ENCODE measurements around the gene FAR2.
"Not testable (repeated sequence)": the region's sequence is repeated elsewhere in the genome, so short reads cannot be mapped to it uniquely, and the experiment has no call there.

Gene FAR2

DNA sequence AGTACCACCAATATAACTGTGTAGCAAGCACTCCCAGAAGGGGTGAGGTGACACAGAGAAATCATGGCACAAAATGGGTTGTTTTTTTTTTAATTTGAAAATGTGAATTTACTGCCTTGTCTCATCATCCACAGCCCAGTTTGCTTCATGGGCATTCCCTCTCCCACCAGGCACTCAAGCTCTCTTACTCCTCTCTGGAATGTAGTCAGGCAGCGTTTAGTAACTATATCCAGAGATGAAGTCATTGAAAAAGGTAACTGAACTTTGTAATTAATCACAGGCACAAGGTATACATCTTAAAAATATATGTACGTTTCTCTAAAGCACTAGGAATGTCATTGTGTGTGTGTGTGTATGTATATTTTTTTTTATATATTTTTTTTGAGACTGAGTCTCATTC lies 91.4 kb downstream of the FAR2 start:
- DNase-seq = no peak

DNA sequence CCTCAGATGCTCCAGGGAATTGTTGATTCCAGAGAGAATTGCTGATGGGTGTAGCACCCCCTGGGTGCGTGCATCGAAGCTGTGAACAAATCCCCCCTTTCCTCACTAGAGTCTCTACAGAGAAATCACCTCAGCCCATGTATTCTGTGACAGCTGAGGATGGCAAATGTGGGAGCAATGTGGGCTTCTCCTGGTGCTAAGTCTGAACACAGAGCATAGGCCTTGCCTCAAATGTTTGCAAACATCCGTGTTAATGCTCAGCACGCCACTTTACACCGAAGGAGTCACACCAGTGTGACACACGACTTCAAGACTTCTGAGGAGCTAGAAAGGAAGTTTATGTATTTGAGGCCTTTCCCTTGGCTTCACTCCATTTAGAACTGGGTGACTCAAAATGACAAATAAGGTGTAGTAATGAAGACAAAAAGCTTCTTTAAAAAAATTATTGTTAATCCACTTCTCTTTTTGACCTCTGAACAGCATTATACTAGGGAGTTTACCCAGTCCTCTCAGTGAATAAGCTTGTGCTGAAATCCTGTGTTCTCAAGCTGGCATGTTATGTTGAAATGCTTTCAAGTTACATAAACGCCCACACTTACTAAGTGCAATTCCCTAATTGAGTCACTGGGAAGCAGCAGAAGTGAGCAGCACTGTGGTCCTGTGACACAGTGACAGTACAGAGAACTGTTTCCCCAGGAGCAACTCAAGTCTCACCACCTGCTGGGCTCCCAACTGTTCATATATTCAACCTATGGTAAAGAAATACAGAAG lies 92.9 kb downstream of the FAR2 start:
- DNase-seq = no peak

DNA sequence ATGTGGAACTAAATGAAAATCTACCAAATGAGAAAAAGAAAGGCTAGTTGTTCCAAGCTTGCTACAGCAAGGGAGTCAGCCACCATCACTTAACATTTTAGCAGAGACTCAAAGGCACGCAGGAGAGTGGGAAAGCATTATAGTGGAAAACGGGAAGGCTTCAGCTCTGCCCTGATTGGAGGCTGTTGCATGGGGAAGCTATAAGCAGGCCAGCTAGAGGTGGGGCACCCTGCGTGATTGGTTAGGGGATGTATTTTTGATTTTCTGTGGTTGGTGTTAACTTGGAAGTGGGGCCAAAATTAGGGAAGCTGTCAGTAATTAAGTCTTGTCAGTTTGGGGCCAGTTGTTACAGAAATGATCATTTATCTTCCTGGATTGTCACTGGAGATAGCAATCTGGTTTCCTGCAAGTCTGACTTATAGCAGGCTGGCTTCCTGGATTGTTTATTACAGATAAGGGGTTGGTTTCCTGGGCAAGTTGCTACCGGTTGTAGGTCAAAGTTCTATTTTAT lies 93.9 kb downstream of the FAR2 start:
- DNase-seq = no peak

DNA sequence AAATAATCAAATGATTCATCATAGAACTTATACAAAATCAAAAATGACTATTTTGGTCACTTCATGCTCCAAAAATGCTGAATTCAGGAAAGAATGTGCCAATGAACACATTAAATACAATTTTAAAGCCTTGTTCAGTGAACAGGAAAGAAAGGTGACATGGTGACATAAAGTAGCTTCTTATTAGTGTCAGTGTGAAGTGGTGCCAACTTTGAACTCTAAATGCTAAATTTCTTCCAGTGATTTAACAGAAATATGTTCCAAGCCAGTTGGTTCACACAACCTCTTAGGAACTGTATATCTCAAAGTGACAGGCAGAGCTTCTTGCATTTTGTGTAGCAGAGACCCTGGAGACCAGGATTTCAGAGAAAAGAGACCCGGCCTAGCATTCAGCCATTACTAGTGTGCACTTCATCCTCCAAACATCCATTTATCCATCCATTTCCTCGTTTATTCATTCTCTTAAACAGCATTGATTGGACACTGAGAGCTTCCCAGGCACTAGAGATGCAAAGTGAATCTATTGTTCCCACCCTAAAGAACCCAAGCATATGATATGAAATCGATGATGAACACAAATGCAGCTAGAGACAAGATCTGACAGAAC lies 95.2 kb downstream of the FAR2 start:
- DNase-seq = no peak

DNA sequence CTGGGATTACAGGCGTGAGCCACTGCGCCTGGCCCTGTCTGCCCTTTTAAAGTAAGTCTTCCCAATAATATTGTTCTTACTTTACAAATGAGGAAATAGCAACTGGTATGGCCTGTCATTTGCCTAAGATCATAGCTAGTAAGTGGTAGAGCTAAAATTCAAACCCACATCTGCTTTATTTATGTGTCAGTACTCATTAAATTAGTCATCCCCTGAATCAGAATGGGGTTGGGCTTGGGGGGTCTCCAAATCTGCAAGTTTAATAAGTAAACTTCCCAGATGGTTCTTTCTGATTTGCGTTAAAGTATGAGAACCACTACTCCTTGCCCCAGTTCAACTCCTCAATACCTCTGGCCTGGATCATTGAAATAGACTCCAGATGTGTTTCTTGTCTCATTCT lies 96.2 kb downstream of the FAR2 start:
- DNase-seq = no peak

DNA sequence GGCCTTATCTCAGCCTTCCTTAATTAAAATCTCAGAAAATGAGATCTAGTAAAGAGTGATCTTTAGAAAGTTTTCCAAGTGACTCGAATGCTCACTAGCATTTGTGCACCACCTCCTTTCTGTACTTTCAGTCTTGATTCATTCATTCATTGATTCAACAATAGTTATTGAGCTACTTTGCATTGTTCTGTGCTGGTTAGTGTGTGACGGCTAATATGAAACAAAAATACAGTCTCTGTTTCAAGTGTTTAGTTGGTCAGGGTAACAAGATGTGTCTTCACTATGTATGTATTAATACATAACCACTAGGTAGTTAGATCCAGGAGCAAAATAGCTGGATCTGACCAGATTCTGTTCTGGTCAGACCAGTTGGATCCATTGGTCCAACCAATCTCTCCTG lies 100.9 kb downstream of the FAR2 start:
- DNase-seq = no peak

DNA sequence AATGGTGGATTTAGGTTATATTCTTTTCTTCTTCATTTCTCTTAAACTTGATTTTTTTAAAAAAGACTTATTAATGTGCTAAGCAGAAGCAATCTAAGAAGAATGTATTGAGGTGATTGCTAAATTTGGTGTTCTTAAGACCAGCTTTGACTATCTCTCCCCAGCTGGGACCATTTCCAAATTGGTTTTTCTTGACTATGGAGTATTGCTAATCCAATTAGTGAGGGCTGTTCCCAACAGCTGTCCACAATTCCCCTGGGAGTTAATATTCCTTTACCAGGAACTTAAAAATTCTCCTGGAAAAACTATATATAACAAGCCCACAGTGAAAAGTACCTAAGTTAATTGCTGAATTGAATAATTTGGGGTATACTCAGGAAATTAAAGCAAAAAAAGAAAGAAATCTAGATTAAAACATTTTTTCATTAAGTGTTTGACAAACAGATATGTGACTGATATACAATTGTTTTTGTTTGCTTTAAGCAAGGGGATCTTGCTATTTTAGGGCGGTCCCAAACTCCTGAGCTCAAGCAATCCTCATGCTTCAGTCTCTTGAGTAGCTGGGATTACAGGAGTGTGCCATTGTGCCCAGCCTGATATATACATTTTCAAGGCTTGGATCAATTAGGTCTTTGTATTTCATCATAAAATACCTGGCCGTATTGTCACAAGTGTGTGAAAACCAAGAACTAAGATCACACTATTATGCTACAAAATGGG lies 105.0 kb downstream of the FAR2 start:
- no peak for DNase-seq

DNA sequence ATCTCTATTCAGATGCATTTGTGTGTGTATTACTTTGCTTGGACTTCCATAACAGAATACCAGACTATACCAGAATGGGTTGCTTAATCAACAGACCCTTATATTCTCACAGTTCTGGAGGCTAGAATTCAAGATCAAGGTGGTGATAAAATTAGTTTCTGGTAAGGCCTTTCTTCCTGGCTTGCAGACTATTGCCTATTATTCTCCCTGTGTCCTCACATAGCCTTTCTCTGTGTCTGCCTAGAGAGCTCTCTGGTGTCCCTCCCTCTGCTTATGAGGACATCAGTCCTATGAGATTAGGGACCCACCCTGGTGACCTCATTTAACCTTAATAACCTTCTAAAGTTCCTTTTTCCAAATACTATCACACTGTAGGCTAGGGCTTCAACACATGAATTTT lies 106.0 kb downstream of the FAR2 start:
- DNase-seq = no peak

DNA sequence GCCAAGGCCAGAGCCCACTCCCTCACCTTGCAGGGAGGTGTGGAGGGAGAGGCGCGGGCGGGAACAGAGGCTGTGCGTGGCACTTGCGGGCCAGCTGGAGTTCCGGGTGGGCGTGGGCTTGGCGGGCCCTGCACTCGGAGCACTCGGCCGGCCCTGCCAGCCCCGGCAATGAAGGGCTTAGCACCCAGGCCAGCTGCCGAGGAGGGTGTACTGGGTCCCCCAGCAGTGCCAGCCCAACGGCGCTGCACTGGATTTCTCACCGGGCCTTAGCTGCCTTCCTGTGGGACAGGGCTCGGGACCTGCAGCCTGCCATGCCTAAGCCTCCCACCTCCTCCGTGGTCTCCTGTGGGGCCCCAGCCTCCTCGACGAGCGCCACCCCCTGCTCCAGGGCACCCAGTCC lies 107.5 kb downstream of the FAR2 start:
- no peak for DNase-seq

DNA sequence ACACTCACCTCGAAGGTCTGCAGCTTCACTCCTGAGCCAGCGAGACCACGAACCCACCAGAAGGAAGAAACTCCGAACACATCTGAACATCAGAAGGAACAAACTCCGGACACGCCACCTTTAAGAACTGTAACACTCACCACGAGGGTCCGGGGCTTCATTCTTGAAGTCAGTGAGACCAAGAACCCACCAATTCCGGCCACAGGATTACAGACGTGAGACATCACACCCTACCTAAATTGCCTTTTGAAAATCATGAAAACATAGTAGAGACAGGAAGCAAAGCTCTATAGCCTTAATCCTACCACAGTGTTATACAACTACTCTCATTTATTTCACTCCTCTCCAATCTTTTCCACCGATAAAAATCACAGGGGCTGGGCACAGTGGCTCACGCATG lies 108.6 kb downstream of the FAR2 start:
- not testable (repeated sequence) for DNase-seq

DNA sequence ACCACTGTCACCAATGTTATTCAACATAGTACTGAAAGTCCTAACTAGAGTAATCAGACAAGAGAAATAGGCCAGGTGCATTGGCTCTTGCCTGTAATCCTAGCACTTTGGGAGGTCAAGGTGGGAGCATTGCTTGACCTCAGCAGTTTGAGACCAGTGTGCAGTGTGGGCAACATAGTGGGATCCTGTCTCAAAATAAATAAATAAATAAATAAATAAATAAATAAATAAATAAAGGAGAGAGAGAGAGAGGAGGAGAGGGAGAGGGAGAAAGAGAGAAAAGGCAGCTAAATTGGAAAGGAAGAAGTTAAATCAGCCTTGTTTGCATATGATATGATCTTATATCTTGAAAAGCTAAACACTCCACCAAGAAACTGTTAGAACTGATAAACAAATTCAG lies 115.3 kb downstream of the FAR2 start:
- no peak for DNase-seq

DNA sequence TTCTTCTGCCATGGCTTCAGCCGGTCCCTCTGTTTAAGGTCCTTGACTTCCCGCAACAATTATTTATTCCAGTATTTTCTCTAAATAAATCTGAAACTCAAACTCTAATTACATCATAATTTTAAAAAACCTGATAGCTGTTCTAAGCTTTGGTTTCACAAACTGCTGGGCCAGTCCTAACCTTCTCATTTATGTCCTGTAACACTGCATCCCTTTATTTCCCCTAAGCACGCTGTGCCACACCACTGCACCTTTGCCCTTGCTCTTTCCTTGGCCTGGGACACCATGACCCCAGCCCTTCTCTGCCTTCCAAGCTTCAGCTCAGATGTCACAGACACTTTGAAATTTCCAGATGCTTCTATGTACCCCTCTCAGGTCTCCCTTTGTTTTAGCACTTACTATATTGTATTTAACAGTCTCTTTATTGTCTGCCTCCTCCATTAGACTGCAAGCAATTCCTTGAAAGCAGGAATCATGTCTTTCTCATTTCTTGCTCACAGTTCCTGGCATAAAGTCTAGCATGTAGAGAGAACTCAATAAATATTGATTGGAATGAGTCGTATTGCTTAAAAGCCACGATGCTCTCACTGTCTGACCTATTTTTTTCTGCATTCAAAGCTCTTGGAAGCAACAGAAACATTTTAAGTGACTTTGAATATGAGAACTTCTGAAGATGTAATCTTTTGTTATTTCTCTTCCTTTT lies 120.8 kb downstream of the FAR2 start:
- no peak for DNase-seq

DNA sequence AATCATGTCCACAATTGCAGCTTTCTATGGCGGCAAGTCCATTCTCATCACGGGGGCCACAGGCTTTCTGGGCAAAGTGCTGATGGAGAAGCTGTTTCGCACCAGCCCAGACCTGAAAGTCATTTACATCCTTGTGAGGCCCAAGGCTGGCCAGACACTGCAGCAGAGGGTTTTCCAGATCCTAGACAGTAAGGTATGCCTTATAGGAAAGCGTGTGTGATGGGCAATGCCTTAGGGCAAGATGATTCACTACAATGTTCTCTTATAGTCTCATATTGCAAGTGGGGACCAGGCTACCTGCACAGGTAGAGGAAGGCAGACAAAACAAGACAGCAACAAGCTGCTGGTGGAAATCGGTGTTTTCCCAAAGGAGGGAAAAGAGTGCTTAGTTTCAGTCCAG lies 121.4 kb downstream of the FAR2 start:
- DNase-seq = no peak

DNA sequence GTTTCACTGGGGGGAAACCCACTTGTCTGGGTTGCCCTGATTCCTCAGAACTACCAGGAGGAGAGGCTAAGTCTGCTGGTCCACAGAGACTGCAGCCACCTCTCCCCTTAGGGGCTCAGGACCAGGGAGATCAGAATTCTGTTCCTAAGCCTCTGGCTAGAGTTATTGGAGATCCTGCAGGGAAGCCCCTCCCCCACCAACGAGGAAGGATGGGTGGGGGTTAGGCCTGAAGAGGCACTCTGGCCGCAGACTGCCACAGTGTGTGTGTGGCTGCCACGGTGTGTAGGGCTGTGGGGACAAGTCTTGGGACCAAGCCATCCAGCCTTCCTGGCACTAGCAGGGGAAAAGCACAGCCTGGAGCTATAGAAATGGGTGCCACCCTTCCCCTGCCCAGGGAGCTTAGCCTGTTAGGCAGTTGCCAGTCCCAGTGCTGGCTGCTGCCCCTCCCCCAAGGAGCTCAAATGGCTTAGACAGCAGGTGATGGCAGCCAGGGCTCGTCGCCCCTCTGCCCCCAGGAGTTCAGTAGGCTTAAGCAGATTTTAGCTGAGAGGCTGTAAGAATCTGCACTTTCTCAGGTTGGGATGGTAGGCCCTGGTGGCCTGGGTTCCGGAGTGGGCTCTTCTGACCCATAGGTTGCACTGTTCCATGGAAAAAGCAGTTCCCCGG lies 124.2 kb downstream of the FAR2 start:
- DNase-seq = no peak

DNA sequence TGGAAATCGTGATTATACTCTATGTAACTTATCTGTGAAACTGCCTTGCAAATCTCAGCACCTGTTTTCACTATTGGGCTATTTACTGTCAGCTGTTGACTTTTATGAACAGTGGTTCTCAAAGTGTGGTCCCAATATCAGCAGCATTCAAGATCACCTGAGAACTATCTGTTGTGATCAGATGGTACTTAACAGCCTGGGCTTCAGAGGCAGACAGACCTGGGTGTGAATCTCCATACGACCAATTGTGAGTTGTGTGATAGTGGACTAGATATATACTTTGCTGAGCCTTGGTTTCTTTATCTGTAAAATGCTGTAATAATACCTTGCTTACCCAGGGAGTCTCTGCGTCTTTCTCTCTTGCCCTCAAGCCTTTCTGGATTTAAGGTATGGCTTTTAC lies 126.8 kb downstream of the FAR2 start:
- no peak for DNase-seq

DNA sequence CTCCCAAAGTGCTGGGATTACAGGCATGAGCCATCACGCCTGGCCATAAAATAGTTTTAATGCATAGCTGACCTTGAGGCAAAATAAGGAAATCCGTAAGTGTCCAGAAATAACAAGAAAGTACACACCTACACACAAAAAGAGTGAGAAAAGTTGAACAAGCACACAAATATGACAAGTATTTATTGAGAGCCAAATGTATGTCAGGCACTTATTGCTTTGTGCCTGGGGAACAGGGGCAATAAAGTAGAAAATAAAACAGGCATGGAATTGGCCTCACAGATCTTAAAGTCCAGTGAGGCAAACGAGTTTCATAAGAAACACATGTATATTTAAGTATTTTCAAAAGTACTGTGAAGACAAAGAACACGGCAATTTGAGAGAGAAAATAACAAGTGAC lies 128.2 kb downstream of the FAR2 start:
- DNase-seq = no peak

DNA sequence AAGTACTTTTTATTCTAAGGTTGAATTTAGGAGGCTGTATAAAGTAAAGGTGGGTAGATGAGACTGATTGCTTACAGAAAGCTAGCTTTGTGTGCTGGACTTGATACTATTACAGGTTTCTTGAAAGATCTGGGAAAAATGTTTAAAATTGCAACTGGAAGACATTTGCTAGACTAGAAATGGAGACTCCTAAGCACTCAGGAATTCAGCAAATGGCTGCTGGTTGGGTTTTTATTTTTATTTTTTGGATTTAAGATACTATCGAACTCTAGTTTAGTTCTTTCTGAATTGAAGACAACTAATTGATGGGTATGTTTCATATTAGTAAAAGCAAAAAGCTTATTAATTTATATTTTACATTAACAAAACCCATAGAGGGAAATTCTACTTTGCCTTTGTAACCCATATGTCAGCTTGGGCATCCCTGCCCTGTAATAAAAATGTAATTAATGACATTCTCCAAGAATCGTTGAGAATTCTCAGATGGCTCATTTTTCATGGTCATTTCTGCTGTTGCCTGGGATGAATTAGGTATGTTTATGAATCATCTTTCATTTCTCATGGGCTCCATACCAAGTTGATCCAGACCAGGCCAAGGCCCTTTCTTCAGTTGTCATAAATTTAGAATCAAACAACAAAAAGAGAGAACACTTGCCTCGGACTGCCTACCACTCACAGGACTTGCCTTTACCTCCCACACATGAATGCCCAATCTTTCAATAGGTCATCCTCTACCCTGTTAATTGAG lies 129.8 kb downstream of the FAR2 start:
- DNase-seq = no peak

DNA sequence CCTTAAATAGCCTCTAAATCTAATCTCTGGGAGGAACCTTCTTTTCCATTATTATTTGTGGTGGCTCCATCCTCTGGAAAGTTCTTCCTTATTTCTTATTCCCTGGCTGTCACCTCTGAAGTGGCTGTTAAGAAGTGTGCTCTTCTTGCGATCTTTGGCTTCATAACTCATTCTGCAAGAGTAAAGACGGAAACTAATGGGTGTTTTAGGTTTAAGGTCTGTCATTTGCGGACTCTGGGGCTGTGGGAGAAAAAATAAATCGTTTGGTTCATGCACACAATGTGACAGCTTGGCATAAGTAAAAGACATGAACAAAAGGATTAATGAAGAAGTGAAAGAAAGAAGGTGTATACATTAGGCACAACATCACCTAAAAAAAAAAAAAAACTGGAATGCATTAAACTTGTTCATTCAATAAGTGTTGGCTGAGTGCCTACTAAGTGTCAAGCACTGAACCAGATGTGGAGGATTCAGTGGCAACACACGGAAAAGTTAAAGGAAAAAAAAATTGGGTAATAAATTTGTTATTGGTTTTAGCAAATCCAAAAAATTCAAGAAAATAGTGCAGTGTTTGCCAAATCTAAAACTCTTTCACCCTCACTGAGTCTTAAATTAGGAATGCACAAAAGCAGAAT lies 132.4 kb downstream of the FAR2 start:
- no peak for DNase-seq

DNA sequence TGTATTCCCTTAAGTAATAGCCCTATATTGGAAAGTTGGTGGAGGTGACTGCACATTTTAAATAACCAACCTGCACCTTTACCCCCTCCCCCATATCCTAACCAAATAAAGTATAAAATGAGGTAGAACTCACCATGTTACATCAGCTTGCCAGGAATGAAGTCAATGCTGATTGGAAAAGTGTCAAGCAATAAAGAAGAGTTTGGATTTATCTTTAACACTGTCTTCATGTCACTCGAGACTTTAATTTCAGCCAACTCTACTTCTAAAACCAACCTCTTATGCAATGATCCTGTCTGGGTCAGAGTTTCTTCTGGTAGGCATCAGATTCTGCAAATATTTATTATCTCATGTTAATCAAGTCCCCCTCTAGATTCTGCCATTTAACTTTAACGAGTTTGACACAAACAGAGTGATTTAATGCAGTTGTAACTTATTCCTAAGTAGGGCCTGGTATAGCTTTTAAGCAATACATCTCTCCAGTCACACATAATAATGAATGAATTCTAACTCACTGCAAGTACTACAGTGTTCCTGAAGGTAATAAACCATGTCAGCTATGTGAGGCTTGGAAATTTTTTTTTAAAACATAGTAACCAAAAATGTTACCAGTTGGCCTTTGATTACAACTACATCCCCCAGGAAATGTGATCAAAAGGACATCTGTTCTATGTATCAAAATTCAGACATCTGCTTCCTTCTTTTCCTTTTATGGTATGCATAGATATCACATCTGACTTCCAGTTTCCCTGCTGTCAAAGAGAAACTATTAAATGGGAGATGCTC lies 133.1 kb downstream of the FAR2 start:
- DNase-seq = no peak

DNA sequence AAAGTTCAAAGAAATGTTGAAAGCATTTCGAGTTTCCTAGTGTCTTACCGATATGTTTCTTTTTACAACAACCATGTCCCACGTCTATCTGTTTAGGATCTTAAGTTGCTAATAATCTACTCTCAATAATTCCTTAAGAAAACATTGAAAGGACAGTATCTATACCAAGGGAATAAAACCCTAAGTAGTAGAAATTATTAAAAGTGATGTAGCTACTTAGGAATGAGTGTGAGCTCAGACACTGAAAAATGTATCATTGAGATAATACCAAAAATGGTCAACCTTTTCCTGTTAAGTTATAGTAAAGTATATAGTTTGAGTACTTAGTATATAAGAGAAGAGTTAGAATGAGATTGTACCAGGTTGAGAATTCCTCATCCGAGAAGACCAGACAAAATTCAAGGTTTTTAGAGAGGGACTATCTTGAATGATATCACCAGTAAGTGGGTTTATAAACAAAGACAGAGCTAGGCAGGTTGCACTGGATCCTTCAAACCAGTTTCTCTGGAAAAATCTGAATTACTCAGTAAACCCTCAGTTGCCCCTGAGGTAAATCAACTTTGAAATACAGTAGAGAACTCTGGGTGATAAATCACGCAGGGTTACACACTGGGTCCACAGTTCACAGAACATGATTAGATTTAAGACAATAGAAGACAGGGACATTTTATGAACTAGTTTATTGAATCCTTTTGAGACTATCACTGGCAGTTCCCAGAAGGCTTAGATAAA lies 135.1 kb downstream of the FAR2 start:
- no peak for DNase-seq
